HG03457 (cell line): ENCODE measurements around the gene TAX1BP3.
A peak's percentile ranks its signal among the peaks of the same experiment; 100 is the strongest.
"Not testable (repeated sequence)": the region's sequence is repeated elsewhere in the genome, so short reads cannot be mapped to it uniquely, and the experiment has no call there.

ENCODE experiments used
- ATAC-seq: cut with Tn5 transposase; IDR thresholded peaks from one replicate; pipeline ENCODE4 v1.9.1; 2021; ENCODE audit warnings: moderate number of reproducible peaks; ENCODE audit not compliant: unreplicated experiment

TAX1BP3 gene

GRCh38 chr17:3668279-3669084 lies at the start of gene TAX1BP3, which contains the start of gene EMC6:
TSS of gene TAX1BP3 (minus strand) at chr17:3668578. CDS start at chr17:3668526, 52 bp downstream.
TSS of gene EMC6 (plus strand) at chr17:3668812. CDS start at chr17:3669147, 335 bp downstream.
- ATAC-seq: peak; percentile 88

- no peak for ATAC-seq
Observed at GRCh38 chr17:3715296-3715695, 46.9 kb upstream of the TAX1BP3 start.

GRCh38 chr17:3712811-3713463 lies 44.6 kb upstream of the TAX1BP3 start:
- ATAC-seq: no peak

GRCh38 chr17:3710951-3711383 lies 42.6 kb upstream of the TAX1BP3 start:
- ATAC-seq: peak; percentile 92

- ATAC-seq: no peak
Observed at GRCh38 chr17:3708366-3708765, 40.0 kb upstream of the TAX1BP3 start.

- ATAC-seq: not testable (repeated sequence)
Observed at GRCh38 chr17:3705718-3705984, 37.3 kb upstream of the TAX1BP3 start.

GRCh38 chr17:3704931-3705717 lies 36.7 kb upstream of the TAX1BP3 start:
- ATAC-seq: no peak

GRCh38 chr17:3702041-3702539 lies 33.7 kb upstream of the TAX1BP3 start:
- not testable (repeated sequence) for ATAC-seq

- no peak for ATAC-seq
Observed at GRCh38 chr17:3699951-3700350, 31.6 kb upstream of the TAX1BP3 start.

GRCh38 chr17:3698139-3698538 lies 29.8 kb upstream of the TAX1BP3 start:
- no peak for ATAC-seq

GRCh38 chr17:3697103-3697476 lies 28.7 kb upstream of the TAX1BP3 start:
- no peak for ATAC-seq

GRCh38 chr17:3695723-3696411 lies 27.5 kb upstream of the TAX1BP3 start, which contains the start of gene P2RX5:
TSS of gene P2RX5 (minus strand) at chr17:3696155. CDS start at chr17:3696005, 150 bp downstream.
- no peak for ATAC-seq

- no peak for ATAC-seq
Observed at GRCh38 chr17:3695129-3695722, 26.8 kb upstream of the TAX1BP3 start.

GRCh38 chr17:3693829-3694231 lies 25.5 kb upstream of the TAX1BP3 start:
- peak; percentile 49 for ATAC-seq

GRCh38 chr17:3693141-3693540 lies 24.8 kb upstream of the TAX1BP3 start:
- no peak for ATAC-seq

- ATAC-seq: no peak
Observed at GRCh38 chr17:3692346-3692745, 24.0 kb upstream of the TAX1BP3 start.

GRCh38 chr17:3691617-3692067 lies 23.3 kb upstream of the TAX1BP3 start:
- no peak for ATAC-seq

- no peak for ATAC-seq
Observed at GRCh38 chr17:3690094-3690715, 21.8 kb upstream of the TAX1BP3 start.

GRCh38 chr17:3689262-3690093 lies 21.1 kb upstream of the TAX1BP3 start:
- ATAC-seq: no peak
